PC-9 (cell line): ENCODE results near the gene KRTAP2-1. TPM values are rescaled to one million over a fixed set of nuclear protein-coding genes. Genes with fewer than 3 reads are reported as not detected.
"Not testable (repeated sequence)": the region's sequence is repeated elsewhere in the genome, so short reads cannot be mapped to it uniquely, and the experiment has no call there.

Experiments used
- Bru-seq: library from RNA; stranded (reverse); fragments of 400-500 nt; gene quantifications from one replicate; lab custom pipeline; 2021; lab: Mats Ljungman, UMichigan
- BruChase-seq, 2 experiments: library from RNA; stranded (reverse); fragments of 400-500 nt; gene quantifications; one replicate each; lab custom pipeline; 2021; lab: Mats Ljungman, UMichigan
- BruUV-seq: library from RNA; stranded (reverse); fragments of 400-500 nt; replicated peaks from 2 replicates; lab custom pipeline; 2021; lab: Mats Ljungman, UMichigan
- CTCF ChIA-PET: fragments of 300-600 bp; sonication (Branson Sonifier 250); formaldehyde crosslinking; loops from one replicate; lab custom pipeline; 2022; ENCODE audit warnings: antibody characterized with exemption; lab: Charles Lee
- POLR2A ChIA-PET: fragments of 300-600 bp; sonication (Branson Sonifier 250); formaldehyde crosslinking; loops from one replicate; lab custom pipeline; 2022; ENCODE audit warnings: antibody characterized with exemption; ENCODE audit not compliant: unreplicated experiment; lab: Charles Lee
- DNase-seq, 2 experiments: peaks; one replicate each; pipeline versions ENCODE4 v3.0.0 to v3.0.0-alpha.2; 2015 to 2022; ENCODE audit warnings: mixed read lengths in 1 of 2
- H2AFZ ChIP-seq: fragments of 200-600 bp; sonication (generic); 2 replicates; pipeline ENCODE4 v1.8.1; 2017; ENCODE audit warnings: antibody characterized with exemption
- H3F3A ChIP-seq: fragments of 200-600 bp; sonication (generic); 2 replicates; pipeline ENCODE4 v1.8.1; 2017; ENCODE audit warnings: antibody characterized with exemption, mild to moderate bottlenecking, low read depth; ENCODE audit not compliant: insufficient read depth
- H3K27ac ChIP-seq: fragments of 200-600 bp; sonication (generic); 2 replicates; pipeline ENCODE4 v1.6.1; 2016; ENCODE audit warnings: mixed run types
- H3K27me3 ChIP-seq: fragments of 200-600 bp; sonication (generic); 2 replicates; pipeline ENCODE4 v1.6.1; 2016; ENCODE audit warnings: low read depth, mixed run types; ENCODE audit not compliant: insufficient read depth
- H3K36me3 ChIP-seq: fragments of 200-600 bp; sonication (generic); 2 replicates; pipeline ENCODE4 v1.6.1; 2016; ENCODE audit warnings: low read depth, mixed run types
- H3K4me1 ChIP-seq: fragments of 200-600 bp; sonication (generic); replicated peaks from 2 replicates; pipeline ENCODE4 v1.6.1; 2016; ENCODE audit warnings: mixed run types; ENCODE audit not compliant: insufficient read depth
- H3K4me2 ChIP-seq: fragments of 200-600 bp; sonication (generic); 2 replicates; pipeline ENCODE4 v1.6.1; 2017; ENCODE audit warnings: mixed run types
- H3K4me3 ChIP-seq: fragments of 200-600 bp; sonication (generic); 2 replicates; pipeline ENCODE4 v1.6.1; 2016; ENCODE audit warnings: mixed run types
- H3K79me2 ChIP-seq: fragments of 200-600 bp; sonication (generic); 2 replicates; pipeline ENCODE4 v1.6.1; 2017; ENCODE audit warnings: low read depth, mixed run types
- H3K9me2 ChIP-seq: fragments of 200-600 bp; sonication (generic); 2 replicates; pipeline ENCODE4 v1.8.1; 2017; ENCODE audit warnings: mild to moderate bottlenecking; ENCODE audit not compliant: insufficient read depth
- H3K9me3 ChIP-seq: fragments of 200-600 bp; sonication (generic); 2 replicates; pipeline ENCODE4 v1.8.1; 2016; ENCODE audit warnings: low read depth; ENCODE audit not compliant: insufficient read depth
- H4K20me1 ChIP-seq: fragments of 200-600 bp; sonication (generic); 2 replicates; pipeline ENCODE4 v1.8.1; 2017; ENCODE audit not compliant: insufficient read depth
- EZH2 ChIP-seq: fragments of 200-600 bp; sonication (generic); IDR thresholded peaks from 2 replicates; pipeline ENCODE4 v1.8.0; 2017; ENCODE audit warnings: antibody characterized with exemption, low read depth
- intact Hi-C: fragments of 100-400 bp; cut with micrococcal nuclease; formaldehyde crosslinking; loops from one replicate; pipeline ENCODE4 v1.10.0; 2022; ENCODE audit not compliant: unreplicated experiment
- long read RNA-seq: library from polyadenylated mRNA; stranded (forward); transcript quantifications from one replicate; pipeline ENCODE4 v2.0.0, GENCODE V29; 2022
- total RNA-seq: library from RNA; stranded (reverse); gene quantifications from 2 replicates; pipeline ENCODE4 v1.2.3, GENCODE V29; 2021
- TF ChIP-seq, protein P1 (sequence below): fragments of 200-600 bp; sonication (generic); conservative IDR thresholded peaks from 2 replicates; pipeline ENCODE4 v1.6.1; 2017; ENCODE audit warnings: mixed run types, antibody characterized with exemption, mild to moderate bottlenecking, moderate library complexity

KRTAP2-1 gene, protein sequence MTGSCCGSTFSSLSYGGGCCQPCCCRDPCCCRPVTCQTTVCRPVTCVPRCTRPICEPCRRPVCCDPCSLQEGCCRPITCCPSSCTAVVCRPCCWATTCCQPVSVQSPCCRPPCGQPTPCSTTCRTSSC
- total RNA-seq (not detected in 2 replicates), Bru-seq, nascent RNA (not detected), BruChase-seq, experiment 1, labeled RNA remaining after a 2-hour chase (not detected), BruChase-seq, experiment 2, labeled RNA remaining after a 6-hour chase (not detected)
- long read RNA-seq = 0 reads

DNA sequence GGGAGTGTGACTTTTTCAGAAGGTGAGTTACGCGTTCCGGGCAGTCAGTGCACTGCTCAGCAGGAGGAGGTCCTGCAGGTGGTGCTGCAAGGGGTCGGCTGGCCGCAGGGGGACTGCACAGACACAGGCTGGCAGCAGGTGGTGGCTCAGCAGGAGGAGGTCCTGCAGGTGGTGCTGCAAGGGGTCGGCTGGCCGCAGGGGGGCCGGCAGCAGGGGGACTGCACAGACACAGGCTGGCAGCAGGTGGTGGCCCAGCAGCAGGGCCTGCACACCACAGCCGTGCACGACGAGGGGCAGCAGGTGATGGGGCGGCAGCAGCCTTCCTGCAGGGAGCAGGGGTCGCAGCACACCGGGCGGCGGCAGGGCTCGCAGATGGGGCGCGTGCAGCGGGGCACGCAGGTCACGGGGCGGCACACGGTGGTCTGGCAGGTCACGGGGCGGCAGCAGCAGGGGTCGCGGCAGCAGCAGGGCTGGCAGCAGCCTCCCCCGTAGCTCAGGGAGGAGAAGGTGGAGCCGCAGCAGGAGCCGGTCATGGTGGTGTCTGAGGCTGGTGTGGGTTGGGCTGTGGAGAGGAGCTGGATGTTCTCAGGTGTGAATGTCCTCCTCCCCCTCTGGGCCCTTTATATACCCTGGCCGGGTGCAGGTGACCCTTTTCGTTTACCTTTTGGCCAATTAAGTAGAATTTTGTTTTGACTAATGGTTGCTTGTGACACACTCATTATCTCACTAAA, at the start of gene KRTAP2-1:
Gene KRTAP2-1, minus strand, starts transcription at position 582 of the 731 bp plus-strand sequence. Its CDS starts 49 bp downstream, at position 533.
- DNase-seq, H3K4me3 ChIP-seq, H2AFZ ChIP-seq, POLR2A ChIA-PET, H4K20me1 ChIP-seq, CTCF ChIA-PET, H3K36me3 ChIP-seq, H3K27me3 ChIP-seq, BruUV-seq, H3K9me2 ChIP-seq, H3K79me2 ChIP-seq: not testable (repeated sequence)
- peaks cover 28% of the 10 kb centered on the region for H3F3A ChIP-seq
- intact Hi-C loops = loop anchor here (5.0 kb wide), 1 partner anchor 90 kb away; no protein-coding TSS in a partner anchor
- H3K9me3 ChIP-seq = peaks cover 11% of the 10 kb centered on the region
- H3K27ac ChIP-seq = peak within 1 kb of the TSS; percentile 97
- peak within 1 kb of the TSS; percentile 74 for H3K4me2 ChIP-seq
- H3K4me1 ChIP-seq = peaks cover 33% of the 10 kb centered on the region

DNA sequence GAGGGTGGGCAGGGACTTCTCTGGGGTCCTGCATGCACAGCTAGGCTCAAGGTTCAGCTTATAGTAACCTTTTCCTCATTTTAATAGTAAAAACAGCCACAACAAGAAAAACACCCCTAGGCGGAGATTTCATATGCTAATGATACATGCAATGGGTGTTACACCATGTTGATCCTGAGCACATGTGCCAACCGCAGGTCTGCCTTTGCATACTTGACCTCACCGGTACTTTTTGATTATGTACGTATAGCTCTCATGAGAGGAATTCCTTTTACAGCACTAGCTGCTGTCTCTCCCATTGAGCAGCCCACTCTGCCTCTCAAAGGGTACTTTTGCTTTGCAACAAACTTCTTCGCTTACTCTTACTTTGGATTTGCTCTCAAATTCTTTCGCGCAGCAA, 48.9 kb upstream of the KRTAP2-1 start:
- no peaks in the 10 kb centered on the region for H3K36me3 ChIP-seq
- H3K27me3 ChIP-seq = no peaks in the 10 kb centered on the region
- TF ChIP-seq EZH2 = no peak
- TF ChIP-seq, protein P1, sequence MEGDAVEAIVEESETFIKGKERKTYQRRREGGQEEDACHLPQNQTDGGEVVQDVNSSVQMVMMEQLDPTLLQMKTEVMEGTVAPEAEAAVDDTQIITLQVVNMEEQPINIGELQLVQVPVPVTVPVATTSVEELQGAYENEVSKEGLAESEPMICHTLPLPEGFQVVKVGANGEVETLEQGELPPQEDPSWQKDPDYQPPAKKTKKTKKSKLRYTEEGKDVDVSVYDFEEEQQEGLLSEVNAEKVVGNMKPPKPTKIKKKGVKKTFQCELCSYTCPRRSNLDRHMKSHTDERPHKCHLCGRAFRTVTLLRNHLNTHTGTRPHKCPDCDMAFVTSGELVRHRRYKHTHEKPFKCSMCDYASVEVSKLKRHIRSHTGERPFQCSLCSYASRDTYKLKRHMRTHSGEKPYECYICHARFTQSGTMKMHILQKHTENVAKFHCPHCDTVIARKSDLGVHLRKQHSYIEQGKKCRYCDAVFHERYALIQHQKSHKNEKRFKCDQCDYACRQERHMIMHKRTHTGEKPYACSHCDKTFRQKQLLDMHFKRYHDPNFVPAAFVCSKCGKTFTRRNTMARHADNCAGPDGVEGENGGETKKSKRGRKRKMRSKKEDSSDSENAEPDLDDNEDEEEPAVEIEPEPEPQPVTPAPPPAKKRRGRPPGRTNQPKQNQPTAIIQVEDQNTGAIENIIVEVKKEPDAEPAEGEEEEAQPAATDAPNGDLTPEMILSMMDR = no peak
- intact Hi-C loops = no loop called here
- H3K4me2 ChIP-seq = no peak overlapping the region
- H2AFZ ChIP-seq = no peak overlapping the region
- no peaks in the 10 kb centered on the region for H4K20me1 ChIP-seq
- BruUV-seq = no TSS peak
- no peaks in the 10 kb centered on the region; the same call in 1 of the 2 replicates for H3K9me3 ChIP-seq
- ChIA-PET CTCF (no interaction called here), POLR2A (no interaction called here)
- H3K27ac ChIP-seq = no peak overlapping the region
- H3K4me1 ChIP-seq = peaks cover 29% of the 10 kb centered on the region
- H3K79me2 ChIP-seq = no peaks in the 10 kb centered on the region
- DNase-seq = no peak
- H3K9me2 ChIP-seq = no peaks in the 10 kb centered on the region
- H3F3A ChIP-seq = peaks cover 7% of the 10 kb centered on the region; the same call in 1 of the 2 replicates
- H3K4me3 ChIP-seq = no peak overlapping the region

DNA sequence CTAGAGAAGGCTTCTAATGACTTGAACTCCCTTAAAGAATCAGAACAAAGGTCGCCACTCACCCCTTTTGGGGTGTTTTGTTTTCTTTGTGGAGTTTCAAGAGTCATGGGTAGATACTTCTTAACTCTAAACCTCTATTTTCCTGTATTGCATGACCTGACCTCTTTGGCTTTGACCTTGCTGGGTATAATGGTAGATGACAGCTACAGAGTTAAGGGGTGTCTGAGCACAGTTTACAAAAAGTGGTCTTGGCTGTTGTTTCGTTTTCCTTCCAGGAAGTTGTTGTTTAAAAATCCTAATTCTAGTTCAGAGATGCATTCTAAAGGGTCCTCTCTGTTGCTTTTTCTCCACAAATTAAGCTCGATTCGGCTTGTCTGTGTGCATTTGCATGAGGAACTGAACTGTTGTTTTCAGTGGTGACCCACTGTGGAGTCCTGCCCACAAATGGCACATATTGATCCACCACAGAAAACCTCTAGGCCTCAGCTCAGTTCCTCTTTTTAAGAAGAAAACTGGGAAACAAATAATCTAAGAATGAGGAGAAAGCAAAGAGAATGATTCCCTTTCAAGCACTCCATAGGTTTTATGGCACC, 41.7 kb upstream of the KRTAP2-1 start:
- H3K79me2 ChIP-seq, CTCF ChIA-PET, H3K27ac ChIP-seq, H4K20me1 ChIP-seq, H3K36me3 ChIP-seq, H3K4me3 ChIP-seq, H3K4me2 ChIP-seq, H2AFZ ChIP-seq, H3K27me3 ChIP-seq, H3K9me2 ChIP-seq, BruUV-seq, DNase-seq, H3K9me3 ChIP-seq, intact Hi-C loops, POLR2A ChIA-PET, H3F3A ChIP-seq: not testable (repeated sequence)
- H3K4me1 ChIP-seq = peaks cover 16% of the 10 kb centered on the region

DNA sequence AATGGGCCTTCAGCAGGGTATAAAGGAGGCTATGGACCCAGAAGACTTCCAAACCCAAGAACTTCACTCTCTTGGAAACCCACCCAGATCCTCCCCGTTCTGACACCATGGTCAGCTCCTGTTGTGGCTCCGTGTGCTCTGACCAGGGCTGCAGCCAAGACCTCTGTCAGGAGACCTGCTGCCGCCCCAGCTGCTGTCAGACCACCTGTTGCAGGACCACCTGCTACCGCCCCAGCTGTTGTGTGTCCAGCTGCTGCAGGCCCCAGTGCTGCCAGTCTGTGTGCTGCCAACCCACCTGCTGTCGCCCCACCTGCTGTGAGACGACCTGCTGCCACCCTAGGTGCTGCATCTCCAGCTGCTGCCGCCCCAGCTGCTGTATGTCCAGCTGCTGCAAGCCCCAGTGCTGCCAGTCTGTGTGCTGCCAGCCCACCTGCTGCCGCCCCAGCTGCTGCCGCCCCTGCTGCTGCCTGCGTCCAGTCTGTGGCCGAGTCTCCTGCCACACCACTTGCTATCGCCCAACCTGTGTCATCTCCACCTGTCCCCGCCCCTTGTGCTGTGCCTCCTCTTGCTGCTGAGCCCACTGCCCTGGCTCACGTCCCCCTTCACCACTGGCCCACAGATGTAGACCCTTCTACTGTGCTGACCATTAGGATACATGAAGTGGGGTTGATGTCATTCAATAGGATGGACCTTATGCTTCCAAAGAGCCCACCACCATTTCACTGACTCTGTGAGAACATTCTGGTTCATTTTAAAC, 37.2 kb upstream of the KRTAP2-1 start, which contains the start of gene KRTAP4-7:
Gene KRTAP4-7, plus strand, starts transcription at position 51 of the 757 bp plus-strand sequence. Its CDS starts 57 bp downstream, at position 108.
- H3K36me3 ChIP-seq, H4K20me1 ChIP-seq, H3K4me3 ChIP-seq, BruUV-seq, H3K27me3 ChIP-seq, intact Hi-C loops, POLR2A ChIA-PET, H3K9me2 ChIP-seq, CTCF ChIA-PET, H3K79me2 ChIP-seq, DNase-seq, H2AFZ ChIP-seq: not testable (repeated sequence)
- Histone ChIP-seq H3K4me2 (peak within 1 kb of the TSS; percentile 56), H3K4me1 (peaks cover 35% of the 10 kb centered on the region), H3K27ac (peak within 1 kb of the TSS; percentile 69), H3F3A (peaks cover 13% of the 10 kb centered on the region), H3K9me3 (peaks cover 13% of the 10 kb centered on the region)

DNA sequence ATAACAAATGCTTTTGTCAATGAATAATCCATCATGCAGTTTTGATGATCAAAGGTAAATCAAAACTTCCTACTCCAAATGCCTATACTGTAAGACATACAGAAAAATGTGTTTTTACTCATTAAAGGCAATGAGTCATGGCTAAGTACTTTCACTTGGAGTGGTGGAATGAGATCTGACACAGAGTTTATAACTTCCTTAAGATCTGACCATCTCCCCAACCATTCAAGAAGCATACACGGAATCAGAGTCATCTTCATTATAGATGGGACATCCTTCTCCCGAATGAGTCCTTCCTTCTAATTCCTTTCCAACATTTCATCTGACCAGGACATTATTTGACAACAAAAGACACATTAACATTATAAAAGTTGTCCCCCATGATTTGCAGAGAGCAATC, 36.3 kb upstream of the KRTAP2-1 start:
- H3K79me2 ChIP-seq, H4K20me1 ChIP-seq, POLR2A ChIA-PET, H3K4me3 ChIP-seq, H3K9me2 ChIP-seq, H3K36me3 ChIP-seq, CTCF ChIA-PET, H2AFZ ChIP-seq, H3K27me3 ChIP-seq, BruUV-seq, intact Hi-C loops: not testable (repeated sequence)
- DNase-seq = peak in 1 of 2 experiments; percentile 75
- Histone ChIP-seq H3F3A (peaks cover 13% of the 10 kb centered on the region), H3K4me1 (peaks cover 35% of the 10 kb centered on the region), H3K27ac (peak overlapping the region; percentile 69), H3K4me2 (peak overlapping the region; percentile 56), H3K9me3 (peaks cover 13% of the 10 kb centered on the region)
